ENCODE measurements around the gene HOXB4. TPM values are rescaled to one million over a fixed set of nuclear protein-coding genes. Genes with fewer than 3 reads are reported as not detected.

The HOXB4 gene
- total RNA-seq, 1 experiment from 2014 or later: 27.9 TPM

DNA sequence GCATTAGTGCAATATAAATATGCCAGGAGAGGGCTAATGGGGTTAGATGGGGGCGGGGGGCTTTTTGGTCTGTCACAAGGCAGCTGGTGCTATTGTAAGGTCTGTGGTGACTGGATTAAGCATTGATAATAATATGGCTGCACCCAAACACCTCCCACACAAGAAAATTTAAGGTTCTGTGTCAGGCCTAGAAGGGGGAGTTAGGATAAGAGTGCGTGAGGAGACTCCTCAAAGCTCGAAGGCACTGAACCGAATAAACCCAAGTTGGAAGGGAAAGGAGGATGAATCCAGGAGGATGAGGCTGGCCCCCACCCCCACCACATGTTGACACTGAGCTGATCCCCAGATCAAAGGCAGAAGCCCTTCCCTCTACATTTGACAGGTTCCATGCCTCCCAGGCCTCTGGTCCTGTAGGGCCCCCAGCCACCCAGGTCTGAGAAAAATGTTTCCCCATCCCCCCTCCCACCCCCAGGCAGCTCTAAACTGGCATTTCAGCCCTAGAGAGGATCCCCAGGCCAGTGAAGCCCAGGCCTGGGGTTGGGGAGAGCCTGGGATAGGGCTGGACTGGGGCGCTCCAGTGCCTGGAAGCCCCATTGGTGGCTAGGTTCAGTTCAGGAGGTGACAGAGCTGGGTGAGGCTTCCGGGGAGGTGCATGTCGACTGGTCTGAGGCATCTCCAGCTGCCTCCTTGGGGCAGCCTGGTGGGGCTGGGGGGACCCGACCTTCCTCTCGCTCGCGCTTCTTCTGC, 49.0 kb downstream of the HOXB4 start:
- CTCF ChIA-PET: interaction anchor here (0.6 kb wide), 1 partner anchor 48 kb away, joined by 3 read pairs; no protein-coding TSS in a partner anchor

DNA sequence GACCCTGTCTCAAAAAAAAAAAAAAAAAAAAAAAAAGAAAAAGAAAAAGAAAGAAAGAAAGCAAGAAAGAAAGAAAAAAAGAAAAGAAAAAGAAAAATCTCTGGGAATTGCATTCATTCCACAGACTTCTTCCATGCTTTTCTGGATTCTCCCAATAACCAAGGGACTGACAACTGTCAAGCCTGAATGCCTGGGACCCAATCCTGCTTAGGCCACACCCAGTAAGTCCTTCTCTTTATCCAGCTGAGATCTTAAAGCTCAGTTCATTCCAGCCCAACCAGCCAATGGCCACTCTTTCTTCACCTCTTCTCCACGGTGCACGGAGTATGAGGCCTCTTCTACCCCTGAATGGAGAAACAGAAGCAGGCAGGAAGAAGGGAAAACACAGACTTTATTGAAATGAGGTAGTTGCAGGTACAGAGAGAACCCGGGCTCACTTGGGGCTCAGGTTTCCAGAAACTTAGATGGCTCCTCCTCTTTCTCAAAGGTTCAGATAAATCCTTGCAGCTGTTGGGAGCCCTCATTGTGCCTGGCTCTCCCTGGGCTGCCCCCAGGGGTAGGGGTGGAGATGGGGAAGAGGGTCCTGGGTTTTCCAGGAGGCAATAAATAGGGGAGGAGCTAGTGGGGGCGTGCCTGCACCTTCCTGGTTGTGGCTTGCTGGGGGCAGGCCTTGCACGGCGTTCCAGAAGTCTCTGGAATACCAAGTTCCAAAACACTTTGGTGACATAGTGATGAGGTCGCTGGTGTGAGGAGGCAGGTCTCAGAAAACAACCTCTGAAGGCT, 49.8 kb downstream of the HOXB4 start:
- DNase-seq (ENCODE audit: low read depth, low spot score): no peak
- Histone ChIP-seq H3K27ac (ENCODE audit: low read length) (no peak overlapping the region), H3K27me3 (ENCODE audit: control insufficient read depth, insufficient read depth, low read length) (no peaks in the 10 kb centered on the region), H3K36me3 (ENCODE audit: control insufficient read depth, insufficient read depth, low read length) (no peaks in the 10 kb centered on the region), H3K9me3 (ENCODE audit: control insufficient read depth, insufficient read depth, low read depth, low read length) (no peaks in the 10 kb centered on the region), H3K4me1 (ENCODE audit: control insufficient read depth, insufficient read depth, low read length) (no peaks in the 10 kb centered on the region), H3K4me3 (ENCODE audit: low read depth in 2 of 2, low read length in 2 of 2) (no peak overlapping the region)
- CTCF ChIA-PET: interaction anchor here (0.6 kb wide), 1 partner anchor 47 kb away, joined by 3 read pairs; no protein-coding TSS in a partner anchor
- POLR2A ChIA-PET: no interaction called here
- no TSS peak for BruUV-seq (replicated peaks)
- intact Hi-C loops (cut with micrococcal nuclease; ENCODE audit: unreplicated experiment): no loop called here
- TF ChIP-seq POLR2AphosphoS5 (IDR thresholded peaks at IDR 0.05; ENCODE audit: low read depth, low read length) (no peak), TCF7L2 (IDR thresholded peaks at IDR 0.05; ENCODE audit: low read depth, low read length) (no peak), SIN3A (IDR thresholded peaks at IDR 0.05; ENCODE audit: borderline replicate concordance, insufficient read depth, low read depth, low read length) (no peak)
- TF ChIP-seq, protein P1, sequence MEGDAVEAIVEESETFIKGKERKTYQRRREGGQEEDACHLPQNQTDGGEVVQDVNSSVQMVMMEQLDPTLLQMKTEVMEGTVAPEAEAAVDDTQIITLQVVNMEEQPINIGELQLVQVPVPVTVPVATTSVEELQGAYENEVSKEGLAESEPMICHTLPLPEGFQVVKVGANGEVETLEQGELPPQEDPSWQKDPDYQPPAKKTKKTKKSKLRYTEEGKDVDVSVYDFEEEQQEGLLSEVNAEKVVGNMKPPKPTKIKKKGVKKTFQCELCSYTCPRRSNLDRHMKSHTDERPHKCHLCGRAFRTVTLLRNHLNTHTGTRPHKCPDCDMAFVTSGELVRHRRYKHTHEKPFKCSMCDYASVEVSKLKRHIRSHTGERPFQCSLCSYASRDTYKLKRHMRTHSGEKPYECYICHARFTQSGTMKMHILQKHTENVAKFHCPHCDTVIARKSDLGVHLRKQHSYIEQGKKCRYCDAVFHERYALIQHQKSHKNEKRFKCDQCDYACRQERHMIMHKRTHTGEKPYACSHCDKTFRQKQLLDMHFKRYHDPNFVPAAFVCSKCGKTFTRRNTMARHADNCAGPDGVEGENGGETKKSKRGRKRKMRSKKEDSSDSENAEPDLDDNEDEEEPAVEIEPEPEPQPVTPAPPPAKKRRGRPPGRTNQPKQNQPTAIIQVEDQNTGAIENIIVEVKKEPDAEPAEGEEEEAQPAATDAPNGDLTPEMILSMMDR (IDR thresholded peaks at IDR 0.05): no peak
- TF ChIP-seq, protein P2, sequence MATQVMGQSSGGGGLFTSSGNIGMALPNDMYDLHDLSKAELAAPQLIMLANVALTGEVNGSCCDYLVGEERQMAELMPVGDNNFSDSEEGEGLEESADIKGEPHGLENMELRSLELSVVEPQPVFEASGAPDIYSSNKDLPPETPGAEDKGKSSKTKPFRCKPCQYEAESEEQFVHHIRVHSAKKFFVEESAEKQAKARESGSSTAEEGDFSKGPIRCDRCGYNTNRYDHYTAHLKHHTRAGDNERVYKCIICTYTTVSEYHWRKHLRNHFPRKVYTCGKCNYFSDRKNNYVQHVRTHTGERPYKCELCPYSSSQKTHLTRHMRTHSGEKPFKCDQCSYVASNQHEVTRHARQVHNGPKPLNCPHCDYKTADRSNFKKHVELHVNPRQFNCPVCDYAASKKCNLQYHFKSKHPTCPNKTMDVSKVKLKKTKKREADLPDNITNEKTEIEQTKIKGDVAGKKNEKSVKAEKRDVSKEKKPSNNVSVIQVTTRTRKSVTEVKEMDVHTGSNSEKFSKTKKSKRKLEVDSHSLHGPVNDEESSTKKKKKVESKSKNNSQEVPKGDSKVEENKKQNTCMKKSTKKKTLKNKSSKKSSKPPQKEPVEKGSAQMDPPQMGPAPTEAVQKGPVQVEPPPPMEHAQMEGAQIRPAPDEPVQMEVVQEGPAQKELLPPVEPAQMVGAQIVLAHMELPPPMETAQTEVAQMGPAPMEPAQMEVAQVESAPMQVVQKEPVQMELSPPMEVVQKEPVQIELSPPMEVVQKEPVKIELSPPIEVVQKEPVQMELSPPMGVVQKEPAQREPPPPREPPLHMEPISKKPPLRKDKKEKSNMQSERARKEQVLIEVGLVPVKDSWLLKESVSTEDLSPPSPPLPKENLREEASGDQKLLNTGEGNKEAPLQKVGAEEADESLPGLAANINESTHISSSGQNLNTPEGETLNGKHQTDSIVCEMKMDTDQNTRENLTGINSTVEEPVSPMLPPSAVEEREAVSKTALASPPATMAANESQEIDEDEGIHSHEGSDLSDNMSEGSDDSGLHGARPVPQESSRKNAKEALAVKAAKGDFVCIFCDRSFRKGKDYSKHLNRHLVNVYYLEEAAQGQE (IDR thresholded peaks at IDR 0.05; ENCODE audit: insufficient read depth in 1 of 2, low read depth in 2 of 2, low read length in 1 of 2): no peak
- in situ Hi-C loops (cut with HindIII; ENCODE audit: low pct_unique_long_range_greater_than_20kb, low sequenced_read_pairs): no loop called here
- no peak for ATAC-seq

More for the DNA sequence above, 49.0 kb downstream of the HOXB4 start:
- no peak overlapping the region for H3K4me3 ChIP-seq (ENCODE audit: low read depth in 2 of 2, low read length in 2 of 2)
- no peaks in the 10 kb centered on the region for H3K36me3 ChIP-seq (ENCODE audit: control insufficient read depth, insufficient read depth, low read length)
- intact Hi-C loops (cut with micrococcal nuclease; ENCODE audit: unreplicated experiment) (no loop called here), in situ Hi-C loops (cut with HindIII; ENCODE audit: low pct_unique_long_range_greater_than_20kb, low sequenced_read_pairs) (no loop called here)
- ATAC-seq: peak; percentile 20; the same call in 1 of the 2 replicates
- POLR2A ChIA-PET: no interaction called here
- no peak for DNase-seq (ENCODE audit: low read depth, low spot score)
- TF ChIP-seq POLR2AphosphoS5 (IDR thresholded peaks at IDR 0.05; ENCODE audit: low read depth, low read length) (no peak), SIN3A (IDR thresholded peaks at IDR 0.05; ENCODE audit: borderline replicate concordance, insufficient read depth, low read depth, low read length) (no peak), TCF7L2 (IDR thresholded peaks at IDR 0.05; ENCODE audit: low read depth, low read length) (no peak)
- TF ChIP-seq, protein P1 (IDR thresholded peaks at IDR 0.05): no peak
- TF ChIP-seq, protein P2 (IDR thresholded peaks at IDR 0.05; ENCODE audit: insufficient read depth in 1 of 2, low read depth in 2 of 2, low read length in 1 of 2): no peak
- no peak overlapping the region for H3K27ac ChIP-seq (ENCODE audit: low read length)
- no peaks in the 10 kb centered on the region for H3K27me3 ChIP-seq (ENCODE audit: control insufficient read depth, insufficient read depth, low read length)
- H3K4me1 ChIP-seq (ENCODE audit: control insufficient read depth, insufficient read depth, low read length): no peaks in the 10 kb centered on the region
- no peaks in the 10 kb centered on the region for H3K9me3 ChIP-seq (ENCODE audit: control insufficient read depth, insufficient read depth, low read depth, low read length)
- no TSS peak for BruUV-seq (replicated peaks)

Data from Panc1 (cell line).